HG02970 (cell line): ENCODE measurements around the gene TMPO.
"Not testable (repeated sequence)": the region's sequence is repeated elsewhere in the genome, so short reads cannot be mapped to it uniquely, and the experiment has no call there.

Experiments used
- ATAC-seq: cut with Tn5 transposase; IDR thresholded peaks from one replicate; pipeline ENCODE4 v1.9.1; 2021; ENCODE audit warnings: mild to moderate bottlenecking, moderate library complexity, moderate number of reproducible peaks; ENCODE audit not compliant: unreplicated experiment, low FRiP score

The TMPO gene

GRCh38 chr12:98515287-98516110 is at the start of gene TMPO:
Gene TMPO, plus strand, starts transcription at chr12:98515590. Its CDS starts 278 bp downstream, at chr12:98515868.
- peak; percentile 76 for ATAC-seq

GRCh38 chr12:98465950-98466602 is 49.3 kb upstream of the TMPO start:
- no peak for ATAC-seq

GRCh38 chr12:98466640-98467400 is 48.6 kb upstream of the TMPO start:
- no peak for ATAC-seq

GRCh38 chr12:98469109-98469508 is 46.3 kb upstream of the TMPO start:
- ATAC-seq = no peak

GRCh38 chr12:98470469-98471082 is 44.8 kb upstream of the TMPO start:
- no peak for ATAC-seq

- no peak for ATAC-seq
Observed at GRCh38 chr12:98471085-98471484, 44.3 kb upstream of the TMPO start.

GRCh38 chr12:98475565-98475908 is 39.9 kb upstream of the TMPO start:
- ATAC-seq = no peak

- ATAC-seq = no peak
Observed at GRCh38 chr12:98478606-98479005, 36.8 kb upstream of the TMPO start.

GRCh38 chr12:98483621-98484503 is 31.5 kb upstream of the TMPO start:
- ATAC-seq = no peak

- ATAC-seq = no peak
Observed at GRCh38 chr12:98485792-98486340, 29.5 kb upstream of the TMPO start.

GRCh38 chr12:98488416-98488815 is 27.0 kb upstream of the TMPO start:
- ATAC-seq = not testable (repeated sequence)

- ATAC-seq = no peak
Observed at GRCh38 chr12:98489176-98489575, 26.2 kb upstream of the TMPO start.

- peak; percentile 66 for ATAC-seq
Observed at GRCh38 chr12:98490501-98491453, 24.6 kb upstream of the TMPO start.

- ATAC-seq = no peak
Observed at GRCh38 chr12:98492580-98493140, 22.7 kb upstream of the TMPO start.

- ATAC-seq = not testable (repeated sequence)
Observed at GRCh38 chr12:98501266-98501629, 14.1 kb upstream of the TMPO start.

GRCh38 chr12:98503342-98503591 is 12.1 kb upstream of the TMPO start:
- peak; percentile 55 for ATAC-seq

- ATAC-seq = peak; percentile 76
Observed at GRCh38 chr12:98503592-98504367, 11.6 kb upstream of the TMPO start.

- no peak for ATAC-seq
Observed at GRCh38 chr12:98504368-98504617, 11.1 kb upstream of the TMPO start.
